GM10248 (cell line): Measurements from ENCODE around the gene ADH5.
"Not testable (repeated sequence)": the region's sequence is repeated elsewhere in the genome, so short reads cannot be mapped to it uniquely, and the experiment has no call there.

ENCODE experiments used
- CTCF ChIA-PET: fragments of 300-600 bp; sonication (Branson Sonifier 250); formaldehyde crosslinking; extraction: SDS; loops from one replicate; lab custom pipeline; 2021; ENCODE audit warnings: antibody characterized with exemption; lab: Yijun Ruan, JAX
- POLR2A ChIA-PET: fragments of 350-650 bp; sonication (Branson Sonifier 250); formaldehyde crosslinking; extraction: SDS; loops from one replicate; lab custom pipeline; 2020; ENCODE audit warnings: antibody characterized with exemption; lab: Yijun Ruan, JAX
- DNase-seq: peaks from one replicate; pipeline ENCODE4 v3.0.0; 2012; ENCODE audit errors: extremely low spot score
- TF ChIP-seq, protein P1 (sequence below): IDR thresholded peaks from 2 replicates; pipeline ENCODE4 v1.5.1; 2012; ENCODE audit warnings: mild to moderate bottlenecking, low read depth; ENCODE audit errors: extremely low read depth, missing control alignments, control extremely low read depth

The ADH5 gene

DNA sequence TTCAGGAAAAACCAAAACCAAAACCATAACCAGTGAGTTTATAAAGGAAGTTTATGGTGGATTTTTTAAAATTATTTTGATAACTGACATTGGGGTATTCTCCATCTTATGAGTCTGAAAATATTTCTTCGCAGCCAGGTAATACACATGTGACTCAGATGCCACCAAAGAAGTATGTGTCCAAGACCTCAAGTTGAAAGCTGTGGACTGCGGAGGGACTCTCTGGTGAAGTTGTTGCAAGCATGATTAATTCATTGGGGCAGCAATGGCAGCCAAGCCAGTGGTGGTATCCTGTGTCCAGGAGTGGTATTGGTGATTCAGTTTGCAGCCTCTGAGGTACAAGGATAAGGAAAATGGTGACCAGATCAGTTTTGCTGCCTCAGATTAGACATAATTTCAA is 14.0 kb upstream of the ADH5 start:
- ChIA-PET CTCF (interaction anchor here (0.8 to 1.3 kb wide), 4 partner anchors 9 to 46 kb away, joined by 3 to 4 read pairs (median 3); no protein-coding TSS in a partner anchor), POLR2A (no interaction called here)
- no peak for DNase-seq
- TF ChIP-seq, protein P1, sequence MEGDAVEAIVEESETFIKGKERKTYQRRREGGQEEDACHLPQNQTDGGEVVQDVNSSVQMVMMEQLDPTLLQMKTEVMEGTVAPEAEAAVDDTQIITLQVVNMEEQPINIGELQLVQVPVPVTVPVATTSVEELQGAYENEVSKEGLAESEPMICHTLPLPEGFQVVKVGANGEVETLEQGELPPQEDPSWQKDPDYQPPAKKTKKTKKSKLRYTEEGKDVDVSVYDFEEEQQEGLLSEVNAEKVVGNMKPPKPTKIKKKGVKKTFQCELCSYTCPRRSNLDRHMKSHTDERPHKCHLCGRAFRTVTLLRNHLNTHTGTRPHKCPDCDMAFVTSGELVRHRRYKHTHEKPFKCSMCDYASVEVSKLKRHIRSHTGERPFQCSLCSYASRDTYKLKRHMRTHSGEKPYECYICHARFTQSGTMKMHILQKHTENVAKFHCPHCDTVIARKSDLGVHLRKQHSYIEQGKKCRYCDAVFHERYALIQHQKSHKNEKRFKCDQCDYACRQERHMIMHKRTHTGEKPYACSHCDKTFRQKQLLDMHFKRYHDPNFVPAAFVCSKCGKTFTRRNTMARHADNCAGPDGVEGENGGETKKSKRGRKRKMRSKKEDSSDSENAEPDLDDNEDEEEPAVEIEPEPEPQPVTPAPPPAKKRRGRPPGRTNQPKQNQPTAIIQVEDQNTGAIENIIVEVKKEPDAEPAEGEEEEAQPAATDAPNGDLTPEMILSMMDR: no peak

DNA sequence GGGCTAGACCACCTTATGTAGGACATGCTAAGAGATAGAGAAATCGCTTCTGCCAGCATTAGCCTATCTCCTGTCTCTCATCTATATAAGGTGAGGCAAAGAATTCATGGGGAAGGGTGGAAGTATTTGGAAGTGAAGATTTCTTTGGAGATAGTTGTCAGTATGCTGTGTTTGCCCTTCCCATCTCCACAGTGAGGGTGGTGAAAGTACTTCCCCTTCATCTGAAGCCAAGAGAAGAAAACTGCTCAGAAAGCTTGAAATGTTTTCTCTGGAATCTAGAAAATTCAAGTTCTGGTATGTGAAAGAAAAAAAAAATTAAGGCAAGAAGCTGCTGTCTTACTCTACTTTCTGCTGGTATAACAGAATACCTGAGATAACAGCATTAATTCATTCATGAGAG is 12.3 kb upstream of the ADH5 start:
- no peak for DNase-seq
- ChIA-PET CTCF (interaction anchor here (0.7 to 2.3 kb wide), 3 partner anchors 12 to 44 kb away, joined by 3 to 5 read pairs (median 3); no protein-coding TSS in a partner anchor), POLR2A (no interaction called here)
- TF ChIP-seq, protein P1: no peak

DNA sequence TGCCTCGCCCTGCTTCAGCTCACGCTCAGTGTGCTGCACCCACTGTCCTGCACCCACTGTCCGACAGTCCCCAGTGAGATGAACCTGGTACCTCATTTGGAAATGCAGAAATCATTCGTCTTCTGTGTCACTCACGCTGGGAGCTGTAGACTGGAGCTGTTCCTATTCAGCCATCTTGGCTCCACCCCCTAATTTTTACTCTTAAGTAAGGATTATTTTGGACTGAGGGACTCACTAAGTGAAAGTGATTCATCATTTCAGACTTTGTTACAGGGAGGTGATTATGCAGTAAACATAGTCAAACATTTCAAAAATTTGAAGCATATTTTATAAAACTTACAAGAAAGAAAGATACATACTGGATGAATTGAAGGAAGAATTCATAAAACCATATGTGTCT is 11.2 kb upstream of the ADH5 start:
- DNase-seq, POLR2A ChIA-PET: not testable (repeated sequence)
- CTCF ChIA-PET: interaction anchor here (0.7 to 2.3 kb wide), 4 partner anchors 19 to 632 kb away, joined by 3 to 5 read pairs (median 3); no protein-coding TSS in a partner anchor

DNA sequence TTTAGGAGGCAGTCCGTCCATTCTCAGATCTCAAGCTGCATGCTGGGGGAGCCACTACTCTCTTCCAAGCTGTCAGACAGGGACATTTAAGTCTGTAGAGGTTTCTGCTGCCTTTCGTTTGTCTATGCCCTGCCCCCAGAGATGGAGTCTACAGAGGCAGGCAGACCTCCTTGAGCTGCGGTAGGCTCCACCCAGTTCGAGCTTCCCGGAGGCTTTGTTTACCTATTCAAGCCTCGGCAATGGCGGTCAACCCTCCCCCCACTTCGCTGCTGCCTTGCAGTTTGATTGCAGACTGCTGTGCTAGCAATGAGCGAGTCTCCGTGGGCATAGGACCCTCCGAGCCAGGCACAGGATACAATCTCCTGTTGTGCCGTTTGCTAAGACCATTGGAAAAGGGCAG is 10.7 kb upstream of the ADH5 start:
- DNase-seq: no peak
- TF ChIP-seq, protein P1: no peak
- ChIA-PET POLR2A (no interaction called here), CTCF (interaction anchor here (0.7 to 2.3 kb wide), 3 partner anchors 29 to 632 kb away, joined by 3 to 5 read pairs (median 3); no protein-coding TSS in a partner anchor)

DNA sequence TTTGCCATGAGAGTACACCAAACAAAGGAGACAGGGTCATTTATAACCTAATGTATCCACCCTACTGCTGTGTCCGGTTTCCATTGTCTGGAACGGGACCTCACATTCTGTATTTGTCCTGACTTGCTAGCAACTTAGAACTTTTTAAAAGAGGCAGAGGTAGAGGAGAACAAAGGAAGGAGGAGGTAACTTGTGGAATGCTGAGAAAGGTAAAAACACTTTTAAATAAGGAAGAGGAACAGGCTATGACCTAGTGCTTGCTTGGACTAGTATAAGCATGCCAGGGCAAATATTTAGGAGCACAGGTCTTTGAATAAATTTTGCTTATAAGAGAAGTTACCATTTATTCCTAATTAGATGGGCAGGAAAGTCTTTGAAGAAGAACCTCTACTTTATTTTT is 3.3 kb upstream of the ADH5 start:
- POLR2A ChIA-PET, CTCF ChIA-PET, DNase-seq: not testable (repeated sequence)

DNA sequence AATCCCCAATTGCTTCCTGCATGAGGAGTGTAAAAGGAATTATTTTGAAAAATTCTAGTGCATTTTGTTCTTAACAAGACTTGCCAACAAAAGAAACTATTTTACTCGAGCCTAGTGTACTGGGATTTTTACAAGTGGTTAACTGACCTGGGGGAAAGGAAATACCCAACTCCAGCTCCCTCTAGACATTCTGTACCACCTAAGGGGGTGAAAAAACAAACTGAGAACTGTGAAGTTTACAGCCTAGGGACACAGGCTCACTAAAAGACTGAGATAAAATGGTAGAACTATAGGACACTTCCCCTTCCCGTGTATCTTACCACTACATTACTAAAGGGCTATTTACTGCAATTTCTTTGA is 2.6 kb upstream of the ADH5 start:
- DNase-seq: no peak
- CTCF ChIA-PET: no interaction called here
- TF ChIP-seq, protein P1: no peak
- POLR2A ChIA-PET: no interaction called here

DNA sequence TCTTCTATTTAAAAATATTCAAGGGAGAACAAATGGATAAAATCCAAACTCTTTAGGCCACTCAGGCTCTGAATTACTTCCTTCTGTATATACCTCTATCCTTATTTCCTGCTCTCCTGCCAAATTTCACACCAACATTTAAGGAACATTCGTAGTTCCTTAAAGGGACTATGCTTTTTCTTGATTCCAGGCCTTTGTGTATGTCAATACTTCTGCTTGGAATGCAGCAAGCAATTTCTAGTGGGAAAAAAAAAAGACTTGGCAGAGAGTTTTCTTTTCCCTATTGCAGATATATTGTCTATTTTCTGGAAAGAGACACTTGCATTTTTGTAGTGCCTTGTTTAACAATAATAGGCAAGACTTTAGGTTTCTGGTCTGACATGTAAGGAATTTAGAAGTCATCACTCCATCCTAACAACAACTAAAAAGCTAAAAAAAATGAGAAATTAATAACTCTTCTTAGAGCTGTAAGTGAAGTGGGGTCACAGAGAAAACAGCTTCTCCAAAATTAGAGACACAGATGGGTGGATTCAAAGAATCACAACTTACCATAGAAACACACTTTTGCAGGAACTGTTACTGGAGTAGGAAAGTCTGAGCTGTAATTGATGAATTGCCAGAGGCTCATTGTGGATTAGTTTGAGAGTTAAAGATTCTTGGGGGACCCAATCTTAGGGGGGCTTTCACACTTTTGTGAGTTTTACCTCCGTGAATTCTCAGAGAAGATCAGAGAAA is 2.1 kb upstream of the ADH5 start:
- DNase-seq: no peak
- TF ChIP-seq, protein P1: no peak
- POLR2A ChIA-PET: no interaction called here
- CTCF ChIA-PET: no interaction called here

DNA sequence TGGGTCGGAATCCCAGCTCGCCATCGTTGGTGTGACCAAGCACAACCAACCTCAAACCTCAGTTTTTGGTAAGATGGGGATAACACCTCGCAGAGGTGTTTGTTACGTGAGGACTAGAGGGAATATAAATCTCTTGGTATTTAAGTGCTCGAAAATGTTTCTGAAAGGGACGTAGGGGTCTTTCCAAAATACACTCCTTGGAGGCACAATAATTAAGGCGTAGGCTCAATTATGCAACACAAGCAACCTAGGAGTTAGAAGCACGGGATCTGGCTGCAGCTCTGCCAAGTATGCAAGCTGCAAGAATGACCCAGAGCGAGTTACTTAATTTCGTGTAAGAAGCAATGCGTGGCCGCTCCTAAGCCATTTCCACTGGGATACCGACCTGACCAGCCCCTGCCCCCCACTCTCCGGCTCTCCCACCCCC is 552 bp downstream of the ADH5 start:
- POLR2A ChIA-PET: interaction anchor here (0.6 kb wide), 1 partner anchor 44 kb away, joined by 6 read pairs; no protein-coding TSS in a partner anchor

More for the DNA sequence above, 552 bp downstream of the ADH5 start:
- TF ChIP-seq, protein P1: no peak
- CTCF ChIA-PET: interaction anchor here (1.1 to 2.5 kb wide), 5 partner anchors 10 to 95 kb away, joined by 3 to 11 read pairs (median 3); partner anchors contain the start of gene METAP1
- peak; percentile 37 for DNase-seq
